ENCODE data around the gene OXA1L.
"Not testable (repeated sequence)": the region's sequence is repeated elsewhere in the genome, so short reads cannot be mapped to it uniquely, and the experiment has no call there.

OXA1L gene

GRCh38 chr14:22792158-22792557 lies 25.7 kb downstream of the OXA1L start:
- ChIA-PET CTCF (interaction anchor here (1.1 kb wide), 1 partner anchor 15 kb away, joined by 3 read pairs; no protein-coding TSS in a partner anchor), POLR2A (interaction anchor here (1.7 kb wide), 1 partner anchor 25 kb away, joined by 8 read pairs; the partner anchor contains the start of gene OXA1L)
- TF ChIP-seq CTBP1 (IDR thresholded peaks at IDR 0.05; ENCODE audit: borderline replicate concordance) (no peak), ELF4 (IDR thresholded peaks at IDR 0.05) (no peak), FOXK2 (IDR thresholded peaks at IDR 0.05) (no peak), PKNOX1 (IDR thresholded peaks at IDR 0.05) (no peak), HDGF (IDR thresholded peaks at IDR 0.05; ENCODE audit: borderline replicate concordance) (no peak), FOXM1 (IDR thresholded peaks at IDR 0.05; ENCODE audit: borderline replicate concordance) (no peak), LEF1 (IDR thresholded peaks at IDR 0.05; ENCODE audit: borderline replicate concordance) (no peak), FOXA1 (IDR thresholded peaks at IDR 0.05) (no peak), NFRKB (IDR thresholded peaks at IDR 0.05) (no peak), SP1 (IDR thresholded peaks at IDR 0.05) (no peak)
- DNase-seq (ENCODE audit: extremely low spot score), result no peak

DNA sequence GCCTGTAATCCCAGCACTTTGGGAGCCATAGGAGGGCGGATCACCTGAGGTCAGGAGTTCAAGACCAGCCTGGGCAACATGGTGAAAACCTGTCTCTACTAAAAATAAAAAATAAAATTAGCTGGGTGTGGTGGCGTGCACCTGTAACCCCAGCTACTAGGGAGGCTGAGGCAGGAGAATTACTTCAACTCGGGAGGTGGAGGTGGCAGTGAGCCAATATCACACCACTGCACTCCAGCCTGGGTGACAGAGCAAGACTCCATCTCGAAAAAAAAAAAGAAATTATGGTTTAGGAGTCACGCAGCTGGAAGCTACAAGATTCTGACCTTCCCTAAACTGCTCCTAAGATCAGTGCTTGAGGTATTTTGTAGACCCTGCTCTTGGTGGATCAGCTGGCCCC lies 27.1 kb downstream of the OXA1L start:
- DNase-seq (ENCODE audit: extremely low spot score); POLR2A ChIA-PET: not testable (repeated sequence)
- CTCF ChIA-PET, result interaction anchor here (1.3 kb wide), 1 partner anchor 12 kb away, joined by 4 read pairs; no protein-coding TSS in a partner anchor

DNA sequence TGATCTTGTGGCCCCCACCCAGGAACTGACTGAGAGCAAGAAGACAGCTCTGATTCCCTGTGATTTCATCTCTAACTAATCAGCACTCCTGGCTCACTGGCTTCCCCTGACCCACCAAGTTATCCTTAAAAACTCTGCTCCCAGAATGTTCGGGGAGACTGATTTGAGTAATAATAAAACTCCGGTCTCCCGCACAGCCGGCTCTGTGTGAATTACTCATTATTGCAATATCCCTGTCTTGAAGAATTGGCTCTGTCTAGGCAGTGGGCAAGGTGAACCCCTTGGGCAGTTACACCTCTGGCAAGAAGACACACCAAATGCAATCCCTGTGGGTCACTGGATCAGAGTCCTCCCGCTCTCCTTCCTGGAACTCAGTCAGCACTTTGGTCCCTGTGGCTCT lies 27.5 kb downstream of the OXA1L start:
- ChIA-PET CTCF (interaction anchor here (0.6 to 1.3 kb wide), 2 partner anchors 12 to 237 kb away, joined by 3 to 4 read pairs; no protein-coding TSS in a partner anchor), POLR2A (no interaction called here)
- DNase-seq (ENCODE audit: extremely low spot score), result no peak
- no peak for TF ChIP-seq HDGF (IDR thresholded peaks at IDR 0.05; ENCODE audit: borderline replicate concordance)
- TF ChIP-seq FOXA1 (IDR thresholded peaks at IDR 0.05), result no peak
- TF ChIP-seq TARDBP (IDR thresholded peaks at IDR 0.05), result no peak
- no peak for TF ChIP-seq ARNT (IDR thresholded peaks at IDR 0.05)
- no peak for TF ChIP-seq NFRKB (IDR thresholded peaks at IDR 0.05)
- no peak for TF ChIP-seq ZNF384 (IDR thresholded peaks at IDR 0.05)
- TF ChIP-seq FOXM1 (IDR thresholded peaks at IDR 0.05; ENCODE audit: borderline replicate concordance), result no peak
- TF ChIP-seq ELF4 (IDR thresholded peaks at IDR 0.05), result no peak
- no peak for TF ChIP-seq FOXK2 (IDR thresholded peaks at IDR 0.05)
- no peak for TF ChIP-seq BHLHE40 (IDR thresholded peaks at IDR 0.05; ENCODE audit: borderline replicate concordance)
- TF ChIP-seq SP1 (IDR thresholded peaks at IDR 0.05), result no peak
- no peak for TF ChIP-seq LEF1 (IDR thresholded peaks at IDR 0.05; ENCODE audit: borderline replicate concordance)
- no peak for TF ChIP-seq PKNOX1 (IDR thresholded peaks at IDR 0.05)
- TF ChIP-seq L3MBTL2 (conservative IDR thresholded peaks at IDR 0.05), result no peak
- no peak for TF ChIP-seq SUZ12 (IDR thresholded peaks at IDR 0.05)
- no peak for TF ChIP-seq CTBP1 (IDR thresholded peaks at IDR 0.05; ENCODE audit: borderline replicate concordance)

GRCh38 chr14:22794551-22794951 lies 28.1 kb downstream of the OXA1L start:
- CTCF ChIA-PET, result interaction anchor here (0.6 to 1.3 kb wide), 3 partner anchors 13 to 237 kb away, joined by 3 to 4 read pairs (median 4); no protein-coding TSS in a partner anchor
- POLR2A ChIA-PET, result no interaction called here
- DNase-seq (ENCODE audit: extremely low spot score), result no peak
- TF ChIP-seq TARDBP (IDR thresholded peaks at IDR 0.05) (no peak), FOXM1 (IDR thresholded peaks at IDR 0.05; ENCODE audit: borderline replicate concordance) (no peak), SP1 (IDR thresholded peaks at IDR 0.05) (no peak), ARNT (IDR thresholded peaks at IDR 0.05) (no peak), ELF4 (IDR thresholded peaks at IDR 0.05) (no peak), L3MBTL2 (conservative IDR thresholded peaks at IDR 0.05) (no peak), BHLHE40 (IDR thresholded peaks at IDR 0.05; ENCODE audit: borderline replicate concordance) (no peak), ZNF384 (IDR thresholded peaks at IDR 0.05) (no peak), HDGF (IDR thresholded peaks at IDR 0.05; ENCODE audit: borderline replicate concordance) (no peak), LEF1 (IDR thresholded peaks at IDR 0.05; ENCODE audit: borderline replicate concordance) (no peak), FOXK2 (IDR thresholded peaks at IDR 0.05) (no peak), CTBP1 (IDR thresholded peaks at IDR 0.05; ENCODE audit: borderline replicate concordance) (no peak), PKNOX1 (IDR thresholded peaks at IDR 0.05) (no peak), SUZ12 (IDR thresholded peaks at IDR 0.05) (no peak), FOXA1 (IDR thresholded peaks at IDR 0.05) (no peak), NFRKB (IDR thresholded peaks at IDR 0.05) (no peak)

- ChIA-PET CTCF (no interaction called here), POLR2A (interaction anchor here (1.1 kb wide), 1 partner anchor 30 kb away, joined by 7 read pairs; the partner anchor contains the start of gene OXA1L)
- DNase-seq (ENCODE audit: extremely low spot score), result no peak
- TF ChIP-seq L3MBTL2 (conservative IDR thresholded peaks at IDR 0.05) (no peak), BHLHE40 (IDR thresholded peaks at IDR 0.05; ENCODE audit: borderline replicate concordance) (no peak), SUZ12 (IDR thresholded peaks at IDR 0.05) (no peak), NFRKB (IDR thresholded peaks at IDR 0.05) (no peak), ELF4 (IDR thresholded peaks at IDR 0.05) (no peak), LEF1 (IDR thresholded peaks at IDR 0.05; ENCODE audit: borderline replicate concordance) (no peak), ARNT (IDR thresholded peaks at IDR 0.05) (no peak), PKNOX1 (IDR thresholded peaks at IDR 0.05) (no peak), SP1 (IDR thresholded peaks at IDR 0.05) (no peak), FOXM1 (IDR thresholded peaks at IDR 0.05; ENCODE audit: borderline replicate concordance) (no peak)
Observed at GRCh38 chr14:22796087-22796707, 29.7 kb downstream of the OXA1L start.

Measured in HEK293T (cell line).